Brain microvascular endothelial cell (primary cell): ENCODE data around the gene LCP1.

ENCODE experiments used
- DNase-seq: peaks from one replicate; pipeline ENCODE4 v3.0.0-alpha.2; 2020
- H3K27ac ChIP-seq: fragments of 250-450 bp; sonication (Bioruptor Pico); 2 replicates; pipeline ENCODE4 v1.5.1; 2020; ENCODE audit warnings: mild to moderate bottlenecking, moderate library complexity
- H3K27me3 ChIP-seq: fragments of 250-450 bp; sonication (Bioruptor Pico); replicated peaks from 2 replicates; pipeline ENCODE4 v1.5.1; 2020; ENCODE audit warnings: mild to moderate bottlenecking
- H3K36me3 ChIP-seq: fragments of 250-450 bp; sonication (Bioruptor Pico); replicated peaks from 2 replicates; pipeline ENCODE4 v1.5.1; 2020; ENCODE audit warnings: mild to moderate bottlenecking
- H3K4me3 ChIP-seq: 2 replicates; pipeline ENCODE4 v1.5.1; 2011; ENCODE audit warnings: low read depth, mild to moderate bottlenecking, control low read depth, low read length, moderate library complexity
- CTCF ChIP-seq: IDR thresholded peaks from 2 replicates; pipeline ENCODE4 v1.5.1; 2011; ENCODE audit warnings: low read depth, mild to moderate bottlenecking, moderate library complexity, low read length, control low read depth, inconsistent platforms; ENCODE audit errors: missing control alignments
- in situ Hi-C: cut with HindIII; loops from 2 replicates; pipeline ENCODE4 v1.10.0; 2017; ENCODE audit warnings: low sequenced_read_pairs, low pct_ligation_motif_present

LCP1 gene

GRCh38 chr13:46150134-46150693 is 31.8 kb downstream of the LCP1 start:
- Histone ChIP-seq H3K4me3 (no peak overlapping the region), H3K27ac (no peak overlapping the region), H3K36me3 (no peaks in the 10 kb centered on the region), H3K27me3 (no peaks in the 10 kb centered on the region)
- no peak for TF ChIP-seq CTCF
- no peak for DNase-seq
- in situ Hi-C loops, result no loop called here

GRCh38 chr13:46149272-46150133 is 32.5 kb downstream of the LCP1 start:
- TF ChIP-seq CTCF, result no peak
- Histone ChIP-seq H3K4me3 (no peak overlapping the region), H3K27ac (no peak overlapping the region), H3K36me3 (no peaks in the 10 kb centered on the region), H3K27me3 (no peaks in the 10 kb centered on the region)
- peak; percentile 64 for DNase-seq
- in situ Hi-C loops, result no loop called here

- Histone ChIP-seq H3K27ac (no peak overlapping the region), H3K4me3 (no peak overlapping the region), H3K36me3 (no peaks in the 10 kb centered on the region), H3K27me3 (no peaks in the 10 kb centered on the region)
- DNase-seq, result peak; percentile 22
- in situ Hi-C loops, result no loop called here
- peak; percentile 70 for TF ChIP-seq CTCF
Measured at GRCh38 chr13:46146898-46147297, 35.1 kb downstream of the LCP1 start.

- Histone ChIP-seq H3K4me3 (no peak overlapping the region), H3K27me3 (no peaks in the 10 kb centered on the region), H3K36me3 (no peaks in the 10 kb centered on the region), H3K27ac (no peak overlapping the region)
- in situ Hi-C loops, result no loop called here
- no peak for DNase-seq
- TF ChIP-seq CTCF, result no peak
Measured at GRCh38 chr13:46145950-46146349, 36.0 kb downstream of the LCP1 start.

GRCh38 chr13:46145135-46145534 is 36.8 kb downstream of the LCP1 start:
- Histone ChIP-seq H3K4me3 (no peak overlapping the region), H3K36me3 (no peaks in the 10 kb centered on the region), H3K27ac (no peak overlapping the region), H3K27me3 (no peaks in the 10 kb centered on the region)
- TF ChIP-seq CTCF, result no peak
- DNase-seq, result no peak
- in situ Hi-C loops, result no loop called here
